Lung microvascular endothelial cell (primary cell): ENCODE results near the gene DLG3. TPM values are rescaled to one million over a fixed set of nuclear protein-coding genes. Genes with fewer than 3 reads are reported as not detected.
A peak's percentile ranks its signal among the peaks of the same experiment; 100 is the strongest.
"Not testable (repeated sequence)": the region's sequence is repeated elsewhere in the genome, so short reads cannot be mapped to it uniquely, and the experiment has no call there.

Experiments
- DNase-seq, 2 donors: peaks; one replicate each; pipeline versions ENCODE4 v3.0.0 to v3.0.0-alpha.2; 2010; ENCODE audit warnings: low read depth in 2 of 2
- total RNA-seq: library from RNA; depleted of rRNA; stranded (reverse); fragments of >200 nt; gene quantifications from 2 replicates; pipeline ENCODE4 v1.2.1, GENCODE V29; 2014

DLG3 gene
- total RNA-seq = 0.79 and 0.87 TPM in 2 replicates

GRCh38 chrX:70444326-70444945, at the start of gene DLG3:
TSS of gene DLG3 (plus strand) at chrX:70444835. CDS start at chrX:70445202, 367 bp downstream.
- DNase-seq = peak in 1 of 2 donors; percentile 20

GRCh38 chrX:70398899-70399298, 45.7 kb upstream of the DLG3 start:
- peak; percentile 7 to 32 for DNase-seq

GRCh38 chrX:70400181-70400580, 44.5 kb upstream of the DLG3 start:
- not testable (repeated sequence) for DNase-seq

GRCh38 chrX:70402721-70403120, 41.9 kb upstream of the DLG3 start:
- no peak for DNase-seq

- no peak for DNase-seq
Measured at GRCh38 chrX:70405003-70405402, 39.6 kb upstream of the DLG3 start.

- DNase-seq = no peak
Measured at GRCh38 chrX:70410921-70411320, 33.7 kb upstream of the DLG3 start.

GRCh38 chrX:70411475-70411874, 33.2 kb upstream of the DLG3 start:
- no peak for DNase-seq

GRCh38 chrX:70421618-70422017, 23.0 kb upstream of the DLG3 start:
- DNase-seq = no peak

- peak in 1 of 2 donors; percentile 28 for DNase-seq
Measured at GRCh38 chrX:70422851-70423341, 21.7 kb upstream of the DLG3 start, which contains the start of gene GDPD2. TSS of gene GDPD2 (plus strand) at chrX:70423314. CDS start at chrX:70424985, 1,671 bp downstream.

GRCh38 chrX:70423936-70424675, 20.5 kb upstream of the DLG3 start:
- DNase-seq = no peak

- DNase-seq = no peak
Measured at GRCh38 chrX:70424801-70425200, 19.8 kb upstream of the DLG3 start.

- no peak for DNase-seq
Measured at GRCh38 chrX:70426286-70427278, 18.1 kb upstream of the DLG3 start.

- DNase-seq = no peak
Measured at GRCh38 chrX:70427365-70427764, 17.3 kb upstream of the DLG3 start.

GRCh38 chrX:70429759-70430158, 14.9 kb upstream of the DLG3 start:
- no peak for DNase-seq

- DNase-seq = no peak
Measured at GRCh38 chrX:70432936-70433847, 11.4 kb upstream of the DLG3 start.

GRCh38 chrX:70433848-70434351, 10.7 kb upstream of the DLG3 start:
- peak; percentile 60 to 78 for DNase-seq

GRCh38 chrX:70434352-70434866, 10.2 kb upstream of the DLG3 start:
- DNase-seq = peak; percentile 74 to 85

- peak in 1 of 2 donors; percentile 27 for DNase-seq
Measured at GRCh38 chrX:70434914-70435586, 9.6 kb upstream of the DLG3 start.

GRCh38 chrX:70436343-70436742, 8.3 kb upstream of the DLG3 start:
- no peak for DNase-seq
